HCT116 (cell line): Measurements from ENCODE around the gene ACBD3. TPM values are rescaled to one million over a fixed set of nuclear protein-coding genes. Genes with fewer than 3 reads are reported as not detected.

Experiments used
- ATAC-seq: fragments of 200-7000 bp; cut with Tn5 transposase; 2 replicates; pipeline ENCODE4 v1.9.1; 2020; ENCODE audit warnings: mild to moderate bottlenecking, moderate library complexity
- BruUV-seq: library from RNA; stranded (reverse); fragments of 400-500 nt; replicated peaks from 2 replicates; lab custom pipeline; 2021; lab: Mats Ljungman, UMichigan
- CTCF ChIA-PET: fragments of 300-600 bp; sonication (Branson Sonifier 250); formaldehyde crosslinking; loops from one replicate; lab custom pipeline; 2021; ENCODE audit warnings: antibody characterized with exemption; lab: Charles Lee
- POLR2A ChIA-PET: fragments of 300-600, 350-600 bp; sonication (Branson Sonifier 250); formaldehyde crosslinking; loops from one replicate; lab custom pipeline; 2021; ENCODE audit warnings: antibody characterized with exemption; lab: Charles Lee
- RAD21 ChIA-PET, 2 experiments: fragments of 300-600 bp; sonication (Branson Sonifier 250); formaldehyde crosslinking; loops; one replicate each; lab custom pipeline; 2023; ENCODE audit warnings: low total read pairs in 2 of 2; ENCODE audit not compliant: uncharacterized antibody in 2 of 2, unreplicated experiment in 2 of 2, low non-redundant PET in 1 of 2; lab: Charles Lee
- DNase-seq: peaks from one replicate; pipeline ENCODE4 v3.0.0-alpha.2; 2010; ENCODE audit warnings: low read depth, low spot score
- H2AFZ ChIP-seq: fragments of 200-600 bp; shearing (Covaris generic), sonication (generic); 2 replicates; pipeline ENCODE4 v1.6.1; 2017; ENCODE audit warnings: low read depth, mixed run types, mixed read lengths, antibody characterized with exemption, low read length; ENCODE audit not compliant: poor library complexity, severe bottlenecking
- H3K27ac ChIP-seq: 2 replicates; pipeline ENCODE4 v1.5.1; 2012; ENCODE audit warnings: low read depth, low read length
- H3K27me3 ChIP-seq: fragments of 200-600 bp; sonication (generic); 2 replicates; pipeline ENCODE4 v1.6.1; 2016; ENCODE audit warnings: mixed run types, low read length, mixed read lengths; ENCODE audit not compliant: insufficient read depth
- H3K36me3 ChIP-seq, 2 experiments: fragments of 200-500 bp in 1 of 2; fragments of 200-600 bp in 1 of 2; sonication (Bioruptor generic) in 1 of 2; sonication (generic) in 1 of 2; 2 replicates each; pipeline versions ENCODE4 v1.5.1 to v1.6.1; 2014 to 2016; ENCODE audit warnings: low read length in 2 of 2, inconsistent platforms in 1 of 2, mixed read lengths in 1 of 2, mixed run types in 1 of 2; ENCODE audit not compliant: insufficient read depth in 2 of 2, control insufficient read depth in 1 of 2
- H3K4me1 ChIP-seq, 2 experiments: fragments of 200-600 bp in 1 of 2; sonication (generic) in 1 of 2; 2 replicates each; pipeline versions ENCODE4 v1.5.1 to v1.6.1; 2012 to 2017; ENCODE audit warnings: low read length in 2 of 2, inconsistent platforms in 1 of 2, mild to moderate bottlenecking in 1 of 2, mixed read lengths in 1 of 2, mixed run types in 1 of 2, moderate library complexity in 1 of 2; ENCODE audit not compliant: insufficient read depth in 2 of 2, control insufficient read depth in 1 of 2
- H3K4me2 ChIP-seq: fragments of 200-600 bp; sonication (generic); 2 replicates; pipeline ENCODE4 v1.6.1; 2017; ENCODE audit warnings: mixed run types, low read length, mixed read lengths
- H3K4me3 ChIP-seq, 2 experiments: fragments of 200-600 bp in 1 of 2; sonication (generic) in 1 of 2; replicated peaks in 1 of 2; 2 replicates each; pipeline ENCODE4 v1.5.1; 2011 to 2016; ENCODE audit warnings: low read length in 2 of 2, control low read depth in 1 of 2, low read depth in 1 of 2, mild to moderate bottlenecking in 1 of 2, mixed read lengths in 1 of 2, mixed run types in 1 of 2
- H3K79me2 ChIP-seq: fragments of 200-600 bp; sonication (generic); 2 replicates; pipeline ENCODE4 v1.6.1; 2017; ENCODE audit warnings: mild to moderate bottlenecking, mixed run types, low read length, moderate library complexity, mixed read lengths; ENCODE audit not compliant: insufficient read depth
- H3K9ac ChIP-seq: fragments of 200-600 bp; sonication (generic); 2 replicates; pipeline ENCODE4 v1.6.1; 2016; ENCODE audit warnings: low read length, mixed read lengths
- H3K9me2 ChIP-seq: fragments of 200-600 bp; sonication (generic), shearing (Covaris generic); 2 replicates; pipeline ENCODE4 v1.6.1; 2017; ENCODE audit warnings: mixed run types, mild to moderate bottlenecking, moderate library complexity; ENCODE audit not compliant: insufficient read depth
- H3K9me3 ChIP-seq, 2 experiments: fragments of 200-500 bp in 1 of 2; fragments of 200-600 bp in 1 of 2; sonication (Bioruptor generic) in 1 of 2; sonication (generic) in 1 of 2; 2 replicates each; pipeline ENCODE4 v1.6.1; 2014 to 2017; ENCODE audit warnings: low read length in 2 of 2, mixed read lengths in 2 of 2, inconsistent platforms in 1 of 2, low read depth in 1 of 2, mild to moderate bottlenecking in 1 of 2, mixed run types in 1 of 2, moderate library complexity in 1 of 2; ENCODE audit not compliant: control insufficient read depth in 1 of 2, insufficient read depth in 1 of 2
- H4K20me1 ChIP-seq: fragments of 200-600 bp; sonication (generic), shearing (Covaris generic); 2 replicates; pipeline ENCODE4 v1.6.1; 2017; ENCODE audit warnings: mixed run types, mild to moderate bottlenecking, moderate library complexity; ENCODE audit not compliant: insufficient read depth
- CEBPB ChIP-seq: IDR thresholded peaks from 2 replicates; pipeline ENCODE4 v1.6.1; 2012; ENCODE audit warnings: low read depth
- CTCF ChIP-seq, 3 experiments: fragments of 200-600 bp in 1 of 3; sonication (generic) in 1 of 3; IDR thresholded peaks in 2 of 3; conservative IDR thresholded peaks in 1 of 3; 2 replicates each; pipeline ENCODE4 v1.5.1; 2012 to 2017; ENCODE audit warnings: low read depth in 2 of 3, low read length in 2 of 3, antibody characterized with exemption in 1 of 3, borderline replicate concordance in 1 of 3, control low read depth in 1 of 3, mild to moderate bottlenecking in 1 of 3, mixed read lengths in 1 of 3, mixed run types in 1 of 3, moderate library complexity in 1 of 3; ENCODE audit not compliant: insufficient read depth in 1 of 3
- EZH2 ChIP-seq: fragments of 200-600 bp; sonication (generic); IDR thresholded peaks from 2 replicates; pipeline ENCODE4 v1.6.1; 2017; ENCODE audit warnings: antibody characterized with exemption, mixed run types
- JUND ChIP-seq: IDR thresholded peaks from 2 replicates; pipeline ENCODE4 v1.6.1; 2012
- MAX ChIP-seq: IDR thresholded peaks from 2 replicates; pipeline ENCODE4 v1.6.1; 2012
- POLR2AphosphoS5 ChIP-seq: IDR thresholded peaks from 2 replicates; pipeline ENCODE4 v1.6.1; 2011; ENCODE audit warnings: mild to moderate bottlenecking, low read depth, low read length, moderate library complexity
- RAD21 ChIP-seq: IDR thresholded peaks from 2 replicates; pipeline ENCODE4 v1.6.1; 2012; ENCODE audit warnings: low read depth, mild to moderate bottlenecking
- SP1 ChIP-seq: IDR thresholded peaks from 2 replicates; pipeline ENCODE4 v1.6.1; 2012; ENCODE audit warnings: low read depth
- ZBTB33 ChIP-seq: IDR thresholded peaks from 2 replicates; pipeline ENCODE4 v1.6.1; 2011; ENCODE audit warnings: mild to moderate bottlenecking, low read length, moderate library complexity; ENCODE audit not compliant: insufficient replicate concordance; ENCODE audit errors: extremely low read depth
- ZFX ChIP-seq: fragments of 450-650 bp; IDR thresholded peaks from 2 replicates; pipeline ENCODE4 v1.6.1; 2017
- ZNF274 ChIP-seq: fragments of 200-500 bp; sonication (Bioruptor generic); IDR thresholded peaks from 2 replicates; pipeline ENCODE4 v1.6.1; 2014; ENCODE audit warnings: mild to moderate bottlenecking, low read depth, low read length, inconsistent platforms
- intact Hi-C: fragments of 100-400 bp; cut with micrococcal nuclease; formaldehyde crosslinking; loops from 2 replicates; pipeline ENCODE4 v1.10.0; 2022
- total RNA-seq: library from RNA; stranded (reverse); gene quantifications from one replicate; pipeline ENCODE4 v1.2.1, GENCODE V29; 2021; ENCODE audit not compliant: unreplicated experiment
- TF ChIP-seq, protein P1 (sequence below): IDR thresholded peaks from 2 replicates; pipeline ENCODE4 v1.6.1; 2012

ACBD3 gene
- total RNA-seq, 1 experiment from 2014 or later = 29.6 TPM

GRCh38 chr1:226216056-226216455, 29.5 kb upstream of the ACBD3 start:
- Histone ChIP-seq H2AFZ (no peak overlapping the region), H3K9ac (no peak overlapping the region), H3K4me1 (no peaks in the 10 kb centered on the region), H3K36me3 (no peaks in the 10 kb centered on the region), H4K20me1 (no peaks in the 10 kb centered on the region), H3K27me3 (no peaks in the 10 kb centered on the region), H3K9me2 (no peaks in the 10 kb centered on the region), H3K4me2 (no peak overlapping the region), H3K27ac (no peak overlapping the region), H3K79me2 (no peaks in the 10 kb centered on the region), H3K9me3 (no peaks in the 10 kb centered on the region), H3K4me3 (no peak overlapping the region)
- BruUV-seq = no TSS peak
- no peak for DNase-seq
- POLR2A ChIA-PET = no interaction called here
- intact Hi-C loops = no loop called here
- no peak for ATAC-seq
- TF ChIP-seq CTCF (IDR thresholded peaks at IDR 0.05 in 2 of 3, conservative IDR thresholded peaks at IDR 0.05 in 1 of 3; ENCODE audit: borderline replicate concordance in 1 of 3, insufficient read depth in 1 of 3, low read depth in 2 of 3, low read length in 2 of 3) (no peak), EZH2 (no peak), JUND (no peak), SP1 (no peak), ZBTB33 (no peak)
- CTCF ChIA-PET = no interaction called here
- RAD21 ChIA-PET = no interaction called here

DNA sequence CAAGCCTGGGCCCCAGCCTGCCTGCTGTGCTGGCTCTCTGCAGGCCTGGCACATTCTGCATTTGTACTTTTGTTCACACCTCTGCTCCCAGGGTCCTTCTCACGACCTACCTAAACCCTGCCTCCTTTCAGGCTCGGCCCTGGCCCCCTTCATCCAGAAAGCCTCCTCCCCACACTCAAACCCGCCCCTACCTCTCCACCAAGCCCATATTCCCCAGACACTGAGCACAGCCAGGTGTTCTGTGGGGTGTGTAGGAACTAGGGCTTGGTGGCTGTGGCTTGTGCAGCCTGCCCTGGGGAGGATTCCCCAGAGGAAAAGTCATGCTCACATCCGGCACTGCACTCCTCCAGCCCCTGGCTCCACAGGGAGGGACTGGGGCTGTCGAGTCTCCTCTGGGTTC, 28.7 kb upstream of the ACBD3 start:
- Histone ChIP-seq H3K27me3 (no peaks in the 10 kb centered on the region), H3K36me3 (no peaks in the 10 kb centered on the region), H3K27ac (no peak overlapping the region), H3K4me1 (no peaks in the 10 kb centered on the region), H3K4me3 (no peak overlapping the region), H3K9ac (no peak overlapping the region), H3K4me2 (no peak overlapping the region), H3K79me2 (no peaks in the 10 kb centered on the region), H3K9me3 (no peaks in the 10 kb centered on the region), H2AFZ (no peak overlapping the region), H4K20me1 (no peaks in the 10 kb centered on the region), H3K9me2 (no peaks in the 10 kb centered on the region)
- ATAC-seq (no peak), DNase-seq (no peak)
- BruUV-seq = no TSS peak
- ChIA-PET POLR2A (no interaction called here), RAD21 (no interaction called here), CTCF (no interaction called here)
- intact Hi-C loops = no loop called here
- TF ChIP-seq EZH2 (no peak), ZNF274 (no peak), CEBPB (no peak), ZFX (no peak), CTCF (IDR thresholded peaks at IDR 0.05 in 2 of 3, conservative IDR thresholded peaks at IDR 0.05 in 1 of 3; ENCODE audit: borderline replicate concordance in 1 of 3, insufficient read depth in 1 of 3, low read depth in 2 of 3, low read length in 2 of 3) (no peak), POLR2AphosphoS5 (no peak), JUND (no peak), RAD21 (no peak), MAX (no peak)
- TF ChIP-seq, protein P1, sequence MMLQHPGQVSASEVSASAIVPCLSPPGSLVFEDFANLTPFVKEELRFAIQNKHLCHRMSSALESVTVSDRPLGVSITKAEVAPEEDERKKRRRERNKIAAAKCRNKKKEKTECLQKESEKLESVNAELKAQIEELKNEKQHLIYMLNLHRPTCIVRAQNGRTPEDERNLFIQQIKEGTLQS = no peak
